GM21576 (cell line): Measurements from ENCODE around the gene NF2.
A peak's percentile ranks its signal among the peaks of the same experiment; 100 is the strongest.
"Not testable (repeated sequence)": the region's sequence is repeated elsewhere in the genome, so short reads cannot be mapped to it uniquely, and the experiment has no call there.

Experiments
- ATAC-seq: cut with Tn5 transposase; IDR thresholded peaks from one replicate; pipeline ENCODE4 v1.9.1; 2021; ENCODE audit warnings: mild to moderate bottlenecking, moderate library complexity; ENCODE audit not compliant: unreplicated experiment

The NF2 gene

DNA sequence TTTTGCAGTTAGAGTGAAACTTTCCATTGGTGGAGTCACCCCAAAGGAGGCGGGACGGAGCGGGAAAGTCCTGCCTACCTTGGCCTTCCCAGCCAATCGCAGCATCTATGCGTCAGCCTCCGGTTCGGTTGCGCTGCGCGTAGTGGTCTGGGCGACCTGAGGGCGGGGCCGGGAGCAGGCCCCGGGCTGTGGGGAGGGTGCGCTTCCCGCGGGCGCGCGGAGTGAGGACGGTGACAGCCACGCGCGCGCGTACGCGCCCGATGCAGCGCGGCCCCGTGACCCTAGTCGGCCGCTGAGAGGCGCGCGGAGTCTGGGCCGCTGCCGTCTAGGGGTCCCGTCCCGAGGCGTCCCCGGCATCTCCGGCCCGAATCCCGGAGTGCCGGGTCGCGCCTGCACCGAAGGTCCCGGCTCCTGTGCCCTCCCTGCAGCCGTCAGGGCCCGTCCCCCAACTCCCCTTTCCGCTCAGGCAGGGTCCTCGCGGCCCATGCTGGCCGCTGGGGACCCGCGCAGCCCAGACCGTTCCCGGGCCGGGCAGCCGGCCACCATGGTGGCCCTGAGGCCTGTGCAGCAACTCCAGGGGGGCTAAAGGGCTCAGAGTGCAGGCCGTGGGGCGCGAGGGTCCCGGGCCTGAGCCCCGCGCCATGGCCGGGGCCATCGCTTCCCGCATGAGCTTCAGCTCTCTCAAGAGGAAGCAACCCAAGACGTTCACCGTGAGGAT is at the start of gene NF2:
Gene NF2 (plus strand): TSS at position 276 of the 718 bp plus-strand sequence. CDS start 366 bp downstream, at position 642.
- ATAC-seq, result peak; percentile 93

DNA sequence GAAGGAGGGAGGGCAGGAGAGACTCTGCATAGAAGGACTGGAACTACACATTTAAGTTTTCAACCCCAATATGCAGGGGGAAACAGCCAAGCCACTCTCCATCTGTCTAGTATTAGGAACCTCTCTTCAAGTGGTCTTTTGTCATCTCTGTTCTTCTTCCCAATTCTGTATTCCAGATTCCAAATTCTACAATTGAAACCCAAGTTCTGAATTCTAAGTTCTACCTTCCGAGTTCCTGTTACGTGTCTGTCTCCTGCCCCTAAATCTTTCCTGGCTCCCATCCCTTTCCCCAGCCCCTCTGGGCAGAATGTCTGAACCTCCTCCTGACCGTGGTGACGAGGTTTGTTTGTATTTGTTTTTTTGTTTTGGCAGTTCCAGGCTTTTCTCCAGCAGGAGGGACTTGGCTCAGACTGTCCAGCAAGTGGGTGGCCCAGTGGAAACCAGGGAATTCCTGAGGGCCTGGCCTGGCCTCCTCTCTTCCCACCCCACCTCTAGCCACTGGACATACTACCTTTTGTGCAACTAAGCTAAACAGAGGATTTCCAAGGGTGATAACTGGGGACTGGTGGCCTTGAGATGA is 48.3 kb upstream of the NF2 start:
- no peak for ATAC-seq

DNA sequence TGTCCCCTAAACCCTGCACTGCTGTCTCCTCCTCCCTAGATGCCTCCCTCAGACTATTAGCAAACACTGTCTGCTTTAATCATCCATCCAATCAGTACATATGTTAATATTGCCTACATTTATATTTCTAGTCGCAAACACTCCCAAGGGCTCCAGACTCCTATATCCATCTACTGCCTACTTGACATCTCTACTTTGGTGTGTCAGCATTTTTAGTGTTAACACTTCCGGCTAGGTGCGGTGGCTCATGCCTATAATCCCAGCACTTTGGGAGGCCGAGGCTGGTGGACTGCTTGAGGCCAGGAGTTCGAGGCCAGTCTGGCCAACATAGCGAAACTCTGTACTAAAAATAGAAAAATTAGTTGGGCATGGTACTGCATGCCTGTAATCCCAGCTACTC is 44.4 kb upstream of the NF2 start:
- no peak for ATAC-seq

DNA sequence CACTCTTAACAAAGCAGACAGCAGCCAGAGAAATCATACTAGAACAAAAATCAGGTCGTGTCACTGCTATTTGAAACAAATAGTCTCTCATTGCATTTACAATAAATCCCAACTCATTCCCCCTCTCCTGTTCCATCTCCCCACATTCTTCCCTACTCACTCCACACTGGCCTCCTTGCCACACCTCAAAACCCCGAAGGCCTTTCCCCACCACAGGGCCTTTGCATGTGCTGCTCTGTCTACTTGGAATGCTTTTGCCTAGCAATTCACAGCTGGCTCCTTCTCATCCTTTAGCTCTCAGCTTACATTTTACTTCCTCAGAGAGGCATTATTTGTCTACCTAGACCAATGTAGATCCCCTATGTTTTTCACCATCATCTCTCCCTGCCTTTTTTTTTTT is 43.6 kb upstream of the NF2 start:
- no peak for ATAC-seq

DNA sequence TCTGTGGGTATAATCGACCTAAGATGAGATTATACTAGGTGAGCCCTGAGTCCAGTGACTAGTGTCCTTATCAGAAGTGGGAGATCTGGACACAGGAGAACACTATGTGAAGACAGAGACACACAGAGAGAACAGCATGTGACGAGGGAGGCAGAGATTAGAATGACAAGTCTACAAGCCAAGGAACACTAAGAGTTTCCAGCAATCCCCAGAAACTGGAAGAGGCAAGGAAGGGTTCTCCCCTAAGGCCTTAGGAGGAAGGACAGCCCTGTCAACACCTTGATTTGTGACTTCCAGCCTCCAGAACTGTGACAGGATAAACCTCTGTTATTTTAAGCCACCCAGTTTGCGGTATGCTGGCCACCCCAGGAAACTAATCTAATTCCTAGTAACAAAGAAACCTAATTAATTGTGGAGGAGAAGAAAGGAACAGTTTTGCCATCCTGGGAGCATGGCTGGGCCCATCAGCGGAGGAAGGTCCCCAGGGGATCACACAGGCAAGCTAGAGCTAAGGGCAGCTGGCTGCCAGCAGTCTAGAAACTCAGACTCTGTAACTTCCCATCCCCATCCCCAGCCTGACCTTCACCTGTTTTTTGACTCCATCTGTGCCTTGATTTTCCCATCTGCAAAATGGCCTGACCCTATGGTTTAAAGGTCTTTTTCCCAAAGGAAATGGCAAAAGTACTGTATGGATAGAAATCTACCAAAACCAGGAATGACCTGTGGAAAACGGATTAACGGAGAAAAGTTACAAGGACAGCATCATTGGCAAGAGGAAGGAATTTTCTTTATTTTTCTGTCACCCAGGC is 39.6 kb upstream of the NF2 start:
- no peak for ATAC-seq

DNA sequence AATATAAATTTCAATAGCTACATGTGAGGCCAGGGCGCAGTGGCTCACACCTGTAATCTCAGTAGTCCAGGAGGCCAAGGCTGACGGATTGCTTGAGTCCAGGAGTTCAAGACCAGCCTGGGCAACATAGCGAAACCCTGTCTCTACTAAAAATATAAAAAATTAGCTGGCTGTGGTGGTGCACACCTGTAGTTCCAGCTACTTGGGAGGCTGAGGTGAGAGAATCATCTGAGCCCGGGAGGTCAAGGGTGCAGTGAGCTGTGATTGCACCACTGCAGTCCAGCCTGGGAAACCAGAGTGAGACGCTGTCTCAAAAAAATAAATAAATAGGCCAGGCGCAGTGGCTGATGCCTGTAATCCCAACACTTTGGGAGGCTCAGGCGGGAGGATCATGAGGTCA is 36.9 kb upstream of the NF2 start:
- ATAC-seq, result not testable (repeated sequence)

DNA sequence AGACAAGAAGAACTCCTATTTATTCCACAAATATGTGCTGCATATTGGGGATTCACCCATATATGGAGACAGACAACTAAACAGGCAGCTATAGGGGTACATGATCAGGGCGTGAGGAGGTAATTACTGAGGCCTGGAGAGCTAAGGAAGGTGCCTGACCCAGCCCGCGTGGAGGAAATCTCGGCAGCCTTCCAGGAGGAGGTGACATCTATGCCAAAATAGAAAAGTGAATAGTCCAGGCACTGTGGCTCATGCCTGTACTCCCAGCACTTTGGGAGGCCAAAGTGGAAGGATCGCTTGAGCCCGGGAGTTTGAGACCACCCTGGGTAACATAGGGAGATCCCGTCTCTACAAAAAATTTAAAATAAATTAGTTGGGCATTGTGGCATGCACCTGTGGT is 36.1 kb upstream of the NF2 start:
- no peak for ATAC-seq

DNA sequence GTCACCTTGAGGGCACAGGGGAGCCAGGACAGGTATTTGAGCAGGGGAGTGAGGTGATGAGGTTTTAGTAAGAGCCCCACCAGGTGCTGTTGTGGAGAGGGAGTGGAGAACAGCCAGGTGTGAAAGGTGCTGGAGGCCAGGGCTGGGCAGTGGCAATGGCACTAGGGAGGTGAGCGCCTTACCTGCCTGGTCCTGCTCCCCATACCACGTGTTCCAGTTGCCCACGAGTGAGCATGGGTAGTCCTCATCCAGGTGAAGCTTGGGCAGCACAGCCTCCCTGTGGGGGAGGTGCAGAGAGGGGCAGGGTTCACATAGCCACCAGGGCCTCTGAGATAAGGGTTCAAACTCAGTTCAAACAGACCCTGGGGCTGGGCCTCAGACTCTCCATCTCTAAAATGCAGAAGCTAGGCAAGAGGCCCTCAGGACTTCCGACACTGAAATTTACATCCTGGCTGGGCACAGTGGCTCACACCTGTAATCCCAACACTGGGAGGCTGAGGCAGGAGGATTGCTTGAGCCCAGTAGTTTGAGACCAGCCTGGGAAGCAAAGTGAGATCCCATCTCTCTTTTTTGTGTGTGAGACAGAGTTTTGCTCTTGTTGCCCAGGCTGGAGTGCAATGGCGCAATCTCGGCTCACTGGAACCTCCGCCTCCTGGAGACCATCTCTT is 34.3 kb upstream of the NF2 start:
- no peak for ATAC-seq

DNA sequence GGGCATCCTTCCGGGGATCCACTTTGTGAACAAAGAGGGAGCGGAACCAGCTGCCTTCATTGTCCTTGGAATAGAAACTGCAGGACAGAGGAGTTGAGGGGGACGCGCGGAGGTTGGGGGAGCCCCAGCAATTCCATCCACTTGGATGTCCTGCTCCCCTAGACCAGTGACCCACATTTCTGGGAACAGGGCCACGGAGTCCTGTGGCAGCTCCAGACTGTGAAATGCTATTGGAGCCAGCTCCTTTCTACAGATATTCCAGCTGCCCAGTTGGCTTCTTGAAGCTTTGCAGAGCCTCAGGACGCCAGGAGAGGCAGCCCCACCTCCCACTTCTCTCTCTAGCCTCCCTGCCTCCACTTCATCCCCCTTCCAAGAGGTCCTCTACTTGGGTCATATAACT is 33.0 kb upstream of the NF2 start:
- no peak for ATAC-seq

DNA sequence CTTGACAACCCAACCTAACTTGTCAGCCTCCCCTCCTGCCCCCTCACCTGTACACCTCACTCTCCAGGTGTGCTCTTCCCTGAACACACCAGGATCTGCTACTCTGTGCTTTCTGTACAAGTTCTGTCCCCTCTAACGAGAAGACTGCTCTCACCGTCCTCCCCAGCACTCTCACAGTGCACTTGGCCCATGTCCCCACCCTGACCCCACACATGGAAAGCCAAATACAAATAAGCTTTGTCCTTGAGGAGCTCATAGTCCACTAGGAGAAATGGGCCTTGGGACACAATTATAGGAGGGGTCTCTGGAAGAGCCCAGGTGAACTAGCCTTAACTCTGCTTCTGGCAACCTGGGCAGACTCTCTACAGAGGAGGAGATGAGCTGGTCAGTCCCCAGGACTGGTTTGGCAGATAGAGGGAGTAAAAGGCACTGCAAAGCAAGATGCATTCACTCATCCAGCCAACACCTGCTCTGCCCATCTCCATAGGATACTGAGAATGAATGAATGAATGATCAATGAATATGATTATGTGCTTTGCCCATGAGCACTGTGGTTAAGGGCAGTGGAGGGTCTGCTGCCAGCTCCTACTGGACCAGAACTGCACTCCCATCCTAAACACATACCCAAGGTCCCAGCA is 32.4 kb upstream of the NF2 start:
- ATAC-seq, result no peak

DNA sequence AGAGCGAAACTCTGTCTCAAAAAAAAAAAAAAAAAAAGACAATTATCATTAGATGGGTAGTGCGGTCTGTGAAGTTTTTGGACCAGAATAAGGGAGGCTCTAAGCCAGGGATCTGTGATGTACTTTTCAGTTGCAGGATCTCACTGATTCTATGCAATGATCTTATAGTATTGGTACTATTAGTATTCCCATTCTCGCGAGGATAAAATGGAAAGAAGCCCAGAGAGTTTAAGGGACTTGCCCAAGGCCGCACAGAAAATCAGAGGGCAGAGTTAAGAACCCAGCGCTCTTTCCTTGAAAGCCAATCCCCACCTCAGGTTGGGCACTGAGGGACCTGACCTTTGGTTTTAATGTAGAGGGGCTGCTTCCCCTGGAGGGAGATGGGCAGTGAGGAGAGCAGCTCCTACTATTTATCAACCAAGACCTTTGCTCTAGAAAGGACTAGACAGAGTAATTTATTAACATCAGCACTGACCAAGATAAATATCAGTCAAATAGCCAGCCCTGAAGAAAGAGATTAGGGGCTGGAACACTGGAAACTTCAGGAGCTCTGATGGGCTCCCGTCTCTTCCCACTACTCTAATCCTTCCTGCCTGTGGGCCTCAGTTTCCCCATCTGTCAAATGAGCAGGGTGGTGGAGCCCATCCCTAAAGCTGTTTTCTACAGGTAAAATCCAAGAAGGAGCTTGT is 28.5 kb upstream of the NF2 start:
- no peak for ATAC-seq

DNA sequence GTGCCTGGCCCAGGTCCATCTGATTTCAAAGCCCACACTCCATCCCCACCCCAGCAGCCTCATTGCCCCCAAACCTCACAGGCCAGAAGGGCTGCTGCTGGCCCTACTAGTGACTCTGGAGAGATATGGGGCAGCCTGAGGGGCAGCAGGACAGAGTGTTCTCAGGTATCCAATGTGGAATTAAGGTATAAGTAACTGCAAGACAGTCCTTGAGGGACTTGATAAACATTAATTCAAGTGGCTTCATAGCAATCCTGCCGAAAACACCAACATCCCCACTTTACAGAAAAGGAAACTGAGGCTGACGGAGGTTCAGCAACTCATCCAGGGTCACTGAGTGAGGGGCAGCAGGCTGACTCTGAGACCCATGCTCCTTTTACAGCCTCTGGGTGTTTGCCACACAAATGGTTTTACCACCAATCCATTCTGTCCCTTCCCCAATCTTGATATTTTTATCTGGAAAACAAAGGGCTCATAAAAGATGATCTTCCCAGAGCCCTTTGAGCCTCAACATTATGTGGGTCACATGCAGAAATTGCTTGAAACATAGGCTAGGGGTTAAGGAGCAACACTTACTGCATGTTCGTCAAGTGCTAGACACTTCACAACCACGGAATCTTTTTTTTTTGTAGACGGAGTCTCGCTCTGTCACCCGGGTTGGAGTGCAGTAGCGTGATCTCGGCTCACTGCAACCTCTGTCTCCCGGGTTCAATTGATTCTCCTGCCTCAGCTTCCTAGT is 24.8 kb upstream of the NF2 start:
- ATAC-seq, result no peak

DNA sequence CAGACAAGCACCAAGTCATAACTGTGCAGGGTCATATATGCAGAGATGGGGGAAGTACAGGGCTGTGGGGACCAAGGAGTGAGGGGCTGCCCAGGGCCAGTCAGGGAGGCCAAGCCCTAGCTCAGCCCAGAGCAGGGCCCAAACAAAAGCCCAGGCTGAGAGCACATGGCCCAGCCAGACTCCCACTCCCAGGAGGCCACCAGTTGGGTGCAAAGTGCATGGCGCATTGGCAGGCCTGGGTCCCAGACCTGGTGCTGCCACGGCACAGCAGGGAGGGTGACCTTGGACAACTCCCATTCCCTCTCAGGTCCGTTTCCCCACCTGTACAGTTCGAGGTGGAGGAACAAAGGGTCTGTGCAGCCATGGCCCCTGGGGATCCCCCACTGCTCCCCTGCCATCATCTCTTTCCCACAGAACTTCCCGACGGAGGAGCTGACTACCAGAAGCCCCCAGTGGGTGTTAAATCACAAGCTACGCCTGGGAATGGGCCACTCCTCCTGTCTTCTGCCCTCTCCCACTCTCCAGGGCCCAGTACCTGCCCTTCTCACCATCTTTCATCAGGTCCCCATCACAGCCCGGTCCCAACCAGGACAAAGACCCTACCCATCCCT is 23.1 kb upstream of the NF2 start:
- no peak for ATAC-seq

DNA sequence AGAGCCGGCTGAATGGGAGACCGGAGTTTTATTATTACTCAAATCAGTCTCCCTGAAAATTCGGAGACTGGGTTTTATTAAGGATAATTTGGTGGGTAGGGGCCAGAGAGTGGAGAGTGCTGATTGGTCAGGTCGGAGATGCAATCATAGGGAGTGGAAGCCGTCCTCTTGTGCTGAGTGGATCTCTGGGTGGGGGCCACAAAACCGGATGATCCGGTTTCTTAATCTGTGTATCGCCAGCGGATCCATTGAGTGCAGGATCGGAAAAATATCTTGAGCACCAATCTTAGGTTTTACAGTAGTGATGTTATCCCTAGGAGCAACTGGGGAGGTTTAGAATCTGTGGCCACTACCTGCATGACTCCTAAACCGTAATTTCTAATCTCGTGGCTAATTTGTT is 21.6 kb upstream of the NF2 start:
- ATAC-seq, result no peak

DNA sequence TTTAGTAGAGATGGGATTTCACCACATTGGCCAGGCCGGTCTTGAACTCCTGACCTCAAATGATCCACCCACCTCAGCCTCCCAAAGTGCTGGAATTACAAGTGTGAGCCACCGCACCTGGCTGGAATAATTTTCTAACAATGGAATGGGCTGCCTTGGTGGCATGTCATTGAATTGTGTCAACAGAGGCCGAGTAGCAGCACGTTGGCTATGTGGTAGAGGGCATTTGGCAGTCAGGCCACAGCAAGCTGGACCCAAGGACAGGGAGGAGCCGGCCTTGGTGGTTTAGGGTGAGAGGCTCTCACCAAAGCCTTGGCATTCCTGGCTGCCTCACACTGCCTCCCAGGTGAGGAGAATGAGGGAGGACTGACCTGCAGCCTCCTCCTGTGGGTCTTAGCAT is 18.5 kb upstream of the NF2 start:
- ATAC-seq, result no peak

DNA sequence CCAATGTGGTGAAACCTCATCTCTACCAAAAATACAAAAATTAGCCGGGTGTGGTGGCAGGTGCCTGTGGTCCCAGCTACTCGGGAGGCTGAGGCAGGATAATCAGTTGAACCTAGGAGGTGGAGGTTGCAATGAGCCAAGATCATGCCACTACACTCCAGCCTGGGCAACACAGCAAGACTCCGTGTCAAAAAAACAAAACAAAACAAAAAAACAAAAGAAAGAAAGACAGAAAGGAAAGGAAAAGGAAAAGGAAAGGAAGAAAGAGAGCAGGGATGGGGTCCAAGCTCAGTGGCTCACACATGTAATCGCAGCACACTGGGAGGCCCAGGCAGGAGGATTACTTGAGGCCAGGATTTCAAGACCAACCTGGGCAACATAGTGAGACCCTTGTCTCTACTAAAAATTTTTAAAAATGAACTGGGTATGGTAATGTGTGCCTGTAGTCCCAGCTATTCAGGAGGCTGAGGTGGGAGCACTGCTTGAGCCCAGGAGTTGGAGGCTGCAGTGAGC is 17.2 kb upstream of the NF2 start:
- not testable (repeated sequence) for ATAC-seq

DNA sequence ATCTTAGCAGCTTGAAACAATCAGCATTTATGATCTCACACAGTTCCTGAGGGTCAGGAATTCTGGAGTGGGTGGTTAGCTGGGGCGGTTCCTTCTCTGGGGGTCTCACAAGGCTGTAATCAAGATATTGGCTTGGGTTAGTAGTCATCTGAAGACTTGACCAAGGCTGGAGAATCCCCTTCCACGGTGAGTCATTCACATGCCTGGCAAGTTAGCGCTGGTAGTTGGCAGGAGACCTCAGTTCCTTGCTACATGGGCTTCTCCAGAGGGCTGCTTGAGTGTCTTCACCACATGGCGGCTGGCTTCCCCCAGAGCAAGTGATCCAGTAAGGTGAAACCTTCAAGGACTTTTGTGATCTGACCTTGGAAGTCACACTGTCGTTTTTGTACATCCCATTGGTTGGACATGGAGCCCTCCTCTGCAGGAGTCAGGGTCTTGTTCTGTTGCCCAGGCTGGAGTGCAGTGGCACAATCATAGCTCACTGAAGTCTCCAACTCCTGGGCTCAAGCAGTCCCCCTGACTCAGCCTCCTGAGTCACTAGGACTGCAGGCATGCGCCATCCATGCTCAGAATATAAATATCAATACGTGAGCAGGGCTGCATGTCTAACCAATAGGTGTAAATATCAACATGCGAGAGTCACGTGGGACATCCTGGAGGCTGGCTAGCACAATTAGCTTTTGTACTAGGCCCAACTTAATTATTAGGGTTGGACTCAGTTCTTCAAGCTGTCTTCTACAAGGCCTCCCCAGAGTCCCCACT is 15.3 kb upstream of the NF2 start:
- ATAC-seq, result no peak

DNA sequence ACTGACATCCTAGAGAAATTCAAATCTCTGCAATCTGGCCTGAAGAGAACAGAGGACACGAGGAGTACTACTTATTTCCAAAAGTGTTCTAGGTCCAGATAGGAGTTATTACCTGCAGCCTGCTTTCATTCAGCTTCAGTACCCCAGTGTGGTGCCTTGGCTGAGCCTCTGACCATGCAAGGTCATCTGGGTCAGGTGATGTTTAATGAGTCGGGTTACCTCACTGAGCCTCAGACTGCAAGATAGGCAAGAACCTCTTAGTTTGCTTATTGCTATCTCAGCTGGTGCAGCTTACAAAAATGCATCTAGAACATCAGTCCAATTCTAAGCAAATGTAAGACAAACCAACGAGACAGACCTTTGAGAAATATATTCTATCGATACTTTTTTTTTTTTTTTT is 9.5 kb upstream of the NF2 start:
- no peak for ATAC-seq
